Mesendoderm (in vitro differentiated cells): Measurements from ENCODE around the gene VAMP3.

ENCODE experiments used
- DNase-seq: peaks from one replicate; pipeline ENCODE4 v3.0.0; 2013
- H2AK5ac ChIP-seq: 2 replicates; pipeline ENCODE4 v1.6.1; 2013; ENCODE audit warnings: low read length, inconsistent platforms
- H2BK120ac ChIP-seq: 2 replicates; pipeline ENCODE4 v1.6.1; 2013; ENCODE audit warnings: low read depth, mild to moderate bottlenecking, low read length, moderate library complexity, mixed read lengths
- H2BK15ac ChIP-seq: replicated peaks from 2 replicates; pipeline ENCODE4 v1.6.1; 2013; ENCODE audit warnings: low read depth, mild to moderate bottlenecking, moderate library complexity
- H2BK5ac ChIP-seq: 2 replicates; pipeline ENCODE4 v1.6.1; 2013; ENCODE audit warnings: low read length, inconsistent platforms
- H3K18ac ChIP-seq: 2 replicates; pipeline ENCODE4 v1.6.1; 2013; ENCODE audit warnings: mild to moderate bottlenecking, low read length, mixed read lengths
- H3K23ac ChIP-seq: one replicate; pipeline ENCODE4 v1.6.1; 2013; ENCODE audit warnings: low read length
- H3K27ac ChIP-seq: 2 replicates; pipeline ENCODE4 v1.5.1; 2013; ENCODE audit warnings: low read depth, mild to moderate bottlenecking, inconsistent platforms, low read length, moderate library complexity
- H3K27me3 ChIP-seq: 2 replicates; pipeline ENCODE4 v1.6.1; 2013; ENCODE audit warnings: low read length, control low read depth, mild to moderate bottlenecking, inconsistent platforms; ENCODE audit not compliant: insufficient read depth, poor library complexity
- H3K36me3 ChIP-seq: 2 replicates; pipeline ENCODE4 v1.6.1; 2013; ENCODE audit warnings: low read length, inconsistent platforms; ENCODE audit not compliant: control insufficient read depth, insufficient read depth
- H3K4ac ChIP-seq: one replicate; pipeline ENCODE4 v1.6.1; 2013; ENCODE audit warnings: low read depth, mild to moderate bottlenecking, low read length, moderate library complexity
- H3K4me1 ChIP-seq: 2 replicates; pipeline ENCODE4 v1.6.1; 2013; ENCODE audit warnings: low read depth, low read length, inconsistent platforms; ENCODE audit not compliant: control insufficient read depth
- H3K4me2 ChIP-seq: 2 replicates; pipeline ENCODE4 v1.6.1; 2013; ENCODE audit warnings: low read length
- H3K4me3 ChIP-seq: 2 replicates; pipeline ENCODE4 v1.5.1; 2013; ENCODE audit warnings: mild to moderate bottlenecking, low read length
- H3K56ac ChIP-seq: one replicate; pipeline ENCODE4 v1.6.1; 2013; ENCODE audit warnings: low read length
- H3K79me1 ChIP-seq: 2 replicates; pipeline ENCODE4 v1.6.1; 2013; ENCODE audit warnings: low read length, inconsistent platforms
- H3K79me2 ChIP-seq: 2 replicates; pipeline ENCODE4 v1.6.1; 2013; ENCODE audit warnings: mild to moderate bottlenecking, low read length; ENCODE audit not compliant: control insufficient read depth, insufficient read depth
- H3K9ac ChIP-seq: 2 replicates; pipeline ENCODE4 v1.6.1; 2013; ENCODE audit warnings: low read length, inconsistent platforms
- H4K5ac ChIP-seq: one replicate; pipeline ENCODE4 v1.6.1; 2013; ENCODE audit warnings: low read length
- H4K8ac ChIP-seq: one replicate; pipeline ENCODE4 v1.6.1; 2013; ENCODE audit warnings: low read depth, mild to moderate bottlenecking, control low read depth, low read length, moderate library complexity
- WGBS: extraction: QIAGEN DNeasy Blood & Tissue Kit; methylation state at CpG from one replicate; pipeline ENCODE4 v1.1.7; 2013; ENCODE audit warnings: low lambda C conversion rate, missing lambda C conversion rate; ENCODE audit not compliant: insufficient coverage; ENCODE audit errors: extremely low coverage; 5-methylcytosine and 5-hydroxymethylcytosine counted together

VAMP3 gene

DNA sequence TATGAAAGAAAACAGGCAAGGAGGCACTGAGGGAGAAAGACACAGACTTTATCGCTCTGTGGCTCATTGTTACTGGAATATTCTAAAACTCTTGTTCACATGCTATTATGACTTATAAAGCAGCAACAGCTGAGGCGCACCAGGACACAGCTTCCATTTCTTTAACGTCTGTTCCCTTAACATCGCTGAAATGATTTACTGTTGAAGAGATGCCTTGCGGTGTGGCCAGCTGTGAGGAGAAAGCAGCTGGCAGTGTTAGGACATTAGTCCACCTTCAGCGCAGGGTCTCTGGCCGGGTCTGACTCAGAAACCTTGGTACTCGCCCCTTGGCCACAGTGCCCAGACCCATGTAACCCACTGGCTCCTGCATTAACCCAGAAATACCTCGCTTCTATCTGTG is 9.9 kb downstream of the VAMP3 start:
- Histone ChIP-seq H2BK5ac (no peak overlapping the region), H2BK120ac (no peak overlapping the region), H4K5ac (no peak overlapping the region), H4K8ac (no peak overlapping the region), H2BK15ac (no peak overlapping the region), H3K23ac (no peak overlapping the region), H3K4me1 (no peaks in the 10 kb centered on the region), H3K27ac (no peak overlapping the region), H3K4me2 (no peak overlapping the region), H3K27me3 (peaks cover 3% of the 10 kb centered on the region), H3K79me1 (no peaks in the 10 kb centered on the region), H3K79me2 (no peaks in the 10 kb centered on the region), H3K56ac (no peak overlapping the region), H2AK5ac (no peak overlapping the region), H3K36me3 (peaks cover 2% of the 10 kb centered on the region), H3K9ac (no peak overlapping the region), H3K18ac (no peak overlapping the region), H3K4ac (no peak overlapping the region), H3K4me3 (no peak overlapping the region)
- DNase-seq, result no peak
- WGBS, result no CpG with 5 or more reads among the region's 9 CpGs

DNA sequence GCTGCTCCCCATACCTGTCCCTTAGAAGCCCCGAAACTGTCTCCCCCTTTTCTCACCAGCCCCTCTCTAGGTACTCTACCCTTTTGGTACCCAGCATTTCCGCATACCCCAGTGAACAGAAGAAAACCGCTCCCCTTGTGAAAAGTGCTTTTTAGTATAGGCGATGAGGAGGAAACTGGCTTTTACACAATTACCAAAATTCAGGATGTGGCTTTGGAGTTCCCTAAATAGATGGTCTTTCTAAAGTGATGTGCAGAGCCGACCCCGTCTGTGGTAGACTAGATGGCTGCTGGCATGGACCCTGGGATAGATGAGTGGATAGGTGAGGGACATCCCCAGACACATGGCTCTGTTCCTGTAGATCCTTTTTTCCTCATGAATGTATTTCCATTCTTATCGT is 10.4 kb downstream of the VAMP3 start:
- no peak overlapping the region for H3K56ac ChIP-seq
- no peak overlapping the region for H3K9ac ChIP-seq
- no peaks in the 10 kb centered on the region for H3K79me2 ChIP-seq
- no peak overlapping the region for H3K18ac ChIP-seq
- peaks cover 3% of the 10 kb centered on the region for H3K27me3 ChIP-seq
- no peak overlapping the region for H3K23ac ChIP-seq
- DNase-seq, result no peak
- no CpG with 5 or more reads among the region's 7 CpGs for WGBS
- H3K4me2 ChIP-seq, result no peak overlapping the region
- H4K8ac ChIP-seq, result no peak overlapping the region
- H2BK120ac ChIP-seq, result no peak overlapping the region
- H3K4me1 ChIP-seq, result no peaks in the 10 kb centered on the region
- no peak overlapping the region for H4K5ac ChIP-seq
- H2BK5ac ChIP-seq, result no peak overlapping the region
- H3K27ac ChIP-seq, result no peak overlapping the region
- H2BK15ac ChIP-seq, result no peak overlapping the region
- no peak overlapping the region for H3K4me3 ChIP-seq
- no peaks in the 10 kb centered on the region for H3K79me1 ChIP-seq
- H3K4ac ChIP-seq, result no peak overlapping the region
- H2AK5ac ChIP-seq, result no peak overlapping the region
- peaks cover 2% of the 10 kb centered on the region for H3K36me3 ChIP-seq

DNA sequence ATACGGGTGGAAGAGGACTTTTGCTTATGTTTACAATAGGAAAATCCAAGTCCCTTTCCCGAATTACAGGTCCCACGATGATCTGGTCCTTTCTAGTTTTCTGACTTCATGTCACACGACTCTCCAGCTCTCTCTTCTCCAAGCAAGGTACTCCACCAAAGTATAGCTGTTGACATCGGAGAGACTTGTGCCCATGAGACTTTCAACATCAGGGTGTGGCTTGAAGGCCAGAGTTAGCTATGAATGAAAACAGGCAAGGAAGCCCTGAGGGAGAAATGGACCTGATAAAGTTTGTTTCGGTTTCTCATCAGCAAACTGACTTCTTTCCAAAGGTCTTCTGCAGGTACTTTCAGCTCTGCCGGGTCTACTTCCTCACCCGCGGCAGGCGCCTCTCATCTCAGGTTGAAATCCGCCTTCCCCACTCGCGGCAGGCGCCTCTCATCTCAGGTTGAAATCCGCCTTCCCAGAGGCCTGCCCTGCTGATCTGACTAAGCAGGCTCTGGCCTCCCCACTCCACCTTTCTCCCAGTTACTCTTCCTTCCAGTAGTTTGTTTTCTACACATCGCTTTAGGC is 10.9 kb downstream of the VAMP3 start:
- no peak overlapping the region for H3K4ac ChIP-seq
- H3K79me2 ChIP-seq, result no peaks in the 10 kb centered on the region
- H3K18ac ChIP-seq, result no peak overlapping the region
- WGBS, result no CpG with 5 or more reads among the region's 16 CpGs
- H3K27ac ChIP-seq, result no peak overlapping the region
- no peak overlapping the region for H3K23ac ChIP-seq
- H2BK5ac ChIP-seq, result no peak overlapping the region
- peaks cover 3% of the 10 kb centered on the region for H3K27me3 ChIP-seq
- H3K9ac ChIP-seq, result no peak overlapping the region
- no peak overlapping the region for H2BK120ac ChIP-seq
- no peak overlapping the region for H4K8ac ChIP-seq
- H3K4me2 ChIP-seq, result no peak overlapping the region
- H4K5ac ChIP-seq, result no peak overlapping the region
- H2AK5ac ChIP-seq, result no peak overlapping the region
- H3K56ac ChIP-seq, result no peak overlapping the region
- no peaks in the 10 kb centered on the region for H3K4me1 ChIP-seq
- H3K36me3 ChIP-seq, result peaks cover 2% of the 10 kb centered on the region
- no peak for DNase-seq
- no peaks in the 10 kb centered on the region for H3K79me1 ChIP-seq
- no peak overlapping the region for H3K4me3 ChIP-seq
- H2BK15ac ChIP-seq, result no peak overlapping the region

DNA sequence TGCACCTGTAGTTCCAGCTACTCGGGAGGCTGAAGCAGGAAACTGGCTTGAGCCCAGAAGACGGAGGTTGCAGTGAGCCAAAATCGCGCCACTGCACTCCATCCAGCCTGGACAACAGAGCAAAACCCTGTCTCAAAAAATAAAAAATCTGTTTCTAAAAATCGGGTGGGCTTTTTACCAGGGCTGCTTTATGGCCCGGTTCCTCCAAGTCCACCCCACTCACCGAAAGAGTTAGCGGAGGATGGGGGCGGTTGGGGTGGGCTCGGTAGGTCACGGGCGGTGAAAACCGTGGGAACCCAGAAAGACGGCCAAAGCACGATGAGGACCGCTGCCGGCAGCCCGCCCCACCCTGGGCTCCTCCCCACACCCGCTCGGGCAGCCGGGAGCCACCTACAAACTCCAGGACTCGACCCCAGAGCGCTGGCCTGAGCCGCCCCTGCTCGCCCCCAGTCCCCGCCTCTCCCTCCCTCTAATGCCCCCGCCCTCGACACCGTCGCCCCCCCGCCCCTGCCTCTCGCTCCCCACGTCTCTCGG is 12.1 kb downstream of the VAMP3 start:
- DNase-seq, result peak; percentile 76
- no CpG with 5 or more reads among the region's 34 CpGs for WGBS
- Histone ChIP-seq H2BK15ac (no peak overlapping the region), H4K5ac (no peak overlapping the region), H2BK5ac (no peak overlapping the region), H3K18ac (peak overlapping the region; percentile 85), H2AK5ac (no peak overlapping the region), H4K8ac (peak overlapping the region; percentile 15), H2BK120ac (no peak overlapping the region), H3K56ac (peak overlapping the region; percentile 76), H3K27me3 (peaks cover 3% of the 10 kb centered on the region), H3K4ac (no peak overlapping the region), H3K27ac (no peak overlapping the region), H3K23ac (no peak overlapping the region), H3K4me3 (peak overlapping the region; percentile 36), H3K9ac (peak overlapping the region; percentile 63), H3K4me2 (peak overlapping the region; percentile 74), H3K4me1 (no peaks in the 10 kb centered on the region), H3K79me1 (no peaks in the 10 kb centered on the region), H3K36me3 (no peaks in the 10 kb centered on the region), H3K79me2 (no peaks in the 10 kb centered on the region)

DNA sequence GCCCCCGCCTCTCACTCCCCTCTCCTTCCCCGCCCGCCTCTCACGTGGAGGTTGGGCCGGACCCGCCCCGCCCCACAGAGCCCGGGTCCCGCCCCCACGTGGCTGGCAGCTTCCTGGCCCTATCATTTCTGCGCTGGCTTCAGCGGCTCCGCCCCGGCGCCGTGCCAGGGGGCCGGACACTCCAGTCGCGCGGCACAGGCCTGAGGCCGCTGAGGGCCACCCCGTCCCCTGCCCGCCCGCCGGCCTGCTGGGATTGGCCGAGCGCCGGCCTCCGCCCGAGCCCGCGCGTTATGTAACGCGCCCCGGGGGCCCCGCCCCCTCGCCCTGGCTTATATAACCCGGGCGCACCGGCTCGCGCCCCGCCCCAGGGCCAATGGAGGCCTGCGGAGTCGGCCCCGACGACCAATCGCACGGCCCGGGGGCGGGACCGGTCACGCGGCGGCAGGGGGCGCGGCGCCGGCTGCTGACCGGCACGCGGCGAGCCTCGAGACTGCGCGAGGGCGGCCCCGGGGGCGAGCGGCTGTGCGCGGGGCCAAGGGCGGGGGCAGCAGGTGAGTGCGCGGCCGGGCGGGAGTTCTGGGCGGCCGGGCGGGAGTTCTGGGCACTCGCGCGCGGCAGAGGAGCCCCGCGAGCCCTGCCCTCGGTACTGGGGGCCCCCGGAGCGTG is 12.9 kb downstream of the VAMP3 start, which contains the start of gene PER3:
Gene PER3, plus strand, starts transcription at position 466 of the 666 bp plus-strand sequence. CDS start 587 bp downstream, outside the sequence.
- Histone ChIP-seq H3K4me3 (peak within 1 kb of the TSS; percentile 36), H3K4ac (peak within 1 kb of the TSS; percentile 26), H4K5ac (no peak within 1 kb of the TSS), H2BK120ac (no peak within 1 kb of the TSS), H3K9ac (peak within 1 kb of the TSS; percentile 63), H2BK5ac (no peak within 1 kb of the TSS), H3K4me2 (peak within 1 kb of the TSS; percentile 74), H3K79me2 (no peaks in the 10 kb centered on the region), H2AK5ac (no peak within 1 kb of the TSS), H3K36me3 (no peaks in the 10 kb centered on the region), H3K4me1 (no peaks in the 10 kb centered on the region), H3K27ac (no peak within 1 kb of the TSS), H3K18ac (peak within 1 kb of the TSS; percentile 85), H2BK15ac (no peak within 1 kb of the TSS), H3K27me3 (peaks cover 3% of the 10 kb centered on the region), H3K23ac (no peak within 1 kb of the TSS), H4K8ac (peak within 1 kb of the TSS; percentile 15), H3K79me1 (no peaks in the 10 kb centered on the region), H3K56ac (peak within 1 kb of the TSS; percentile 76)
- DNase-seq, result peak; percentile 98
- WGBS, result no CpG with 5 or more reads among the region's 90 CpGs
